Measurements from ENCODE around the gene OR4Q2.
"Not testable (repeated sequence)": the region's sequence is repeated elsewhere in the genome, so short reads cannot be mapped to it uniquely, and the experiment has no call there.

Gene OR4Q2

GRCh38 chr14:20001863-20002262 lies at the start of gene OR4Q2:
OR4Q2 (plus strand) TSS chr14:20002163.
- no peak for DNase-seq

GRCh38 chr14:19969735-19970134 lies 32.2 kb upstream of the OR4Q2 start:
- DNase-seq = not testable (repeated sequence)

- no peak for DNase-seq
These were observed 27.1 kb upstream of the OR4Q2 start for GRCh38 chr14:19974844-19975243.

- no peak for DNase-seq
These were observed 26.7 kb upstream of the OR4Q2 start, which contains the start of gene OR4K15 for GRCh38 chr14:19975291-19975690. OR4K15 (plus strand) TSS chr14:19975591; CDS start chr14:19975591, 0 bp downstream.

- no peak for DNase-seq
These were observed 8.5 kb upstream of the OR4Q2 start for GRCh38 chr14:19993438-19993837.

- no peak for DNase-seq
These were observed 356 bp downstream of the OR4Q2 start for GRCh38 chr14:20002319-20002718.

GRCh38 chr14:20008156-20008555 lies 6.2 kb downstream of the OR4Q2 start:
- no peak for DNase-seq

GRCh38 chr14:20019257-20019865 lies 17.4 kb downstream of the OR4Q2 start, which contains the start of gene OR4K14:
OR4K14 (minus strand) TSS chr14:20019307; CDS start chr14:20015193, 4,114 bp downstream.
- DNase-seq = no peak

- no peak for DNase-seq
These were observed 29.1 kb downstream of the OR4Q2 start for GRCh38 chr14:20031058-20031457.

GRCh38 chr14:20035449-20035848 lies 33.5 kb downstream of the OR4Q2 start:
- no peak for DNase-seq

- DNase-seq = no peak
These were observed 34.0 kb downstream of the OR4Q2 start, which contains the start of gene OR4K13 for GRCh38 chr14:20035938-20036337. OR4K13 (minus strand) TSS chr14:20036038; CDS start chr14:20034758, 1,280 bp downstream.

GRCh38 chr14:20044243-20044642 lies 42.3 kb downstream of the OR4Q2 start:
- DNase-seq = no peak

GRCh38 chr14:20048202-20048601 lies 46.2 kb downstream of the OR4Q2 start:
- no peak for DNase-seq

Measured in NCI-H748 treated with DMSO at 0.1 percent for 48 hours (cell line).